CD8-positive, alpha-beta memory T cell (primary cell): Measurements from ENCODE around the gene TBCD. TPM values are rescaled to one million over a fixed set of nuclear protein-coding genes. Genes with fewer than 3 reads are reported as not detected.

Experiments used
- CTCF ChIA-PET: fragments of 350-600 bp; sonication (Branson Sonifier 250); formaldehyde crosslinking; loops from one replicate; lab custom pipeline; 2021; ENCODE audit warnings: antibody characterized with exemption; lab: Charles Lee
- POLR2A ChIA-PET: fragments of 350-600 bp; sonication (Branson Sonifier 250); formaldehyde crosslinking; loops from one replicate; lab custom pipeline; 2021; ENCODE audit warnings: antibody characterized with exemption; lab: Charles Lee
- DNase-seq, 5 donors: peaks; one replicate each; pipeline versions ENCODE4 v3.0.0 to v3.0.0-alpha.2; 2020 to 2022; ENCODE audit warnings: mixed read lengths in 1 of 5
- H3K27ac ChIP-seq: one replicate; pipeline ENCODE4 v1.7.0; 2013; ENCODE audit warnings: low read depth, mild to moderate bottlenecking, low read length, moderate library complexity
- H3K27me3 ChIP-seq: 2 replicates; pipeline ENCODE4 v1.7.0; 2013; ENCODE audit warnings: low read length, mild to moderate bottlenecking; ENCODE audit not compliant: insufficient read depth, poor library complexity, severe bottlenecking
- H3K36me3 ChIP-seq: 2 replicates; pipeline ENCODE4 v1.7.0; 2013; ENCODE audit warnings: mild to moderate bottlenecking, low read length, moderate library complexity; ENCODE audit not compliant: insufficient read depth
- H3K4me1 ChIP-seq: 2 replicates; pipeline ENCODE4 v1.7.0; 2013; ENCODE audit warnings: mild to moderate bottlenecking, low read length, moderate library complexity; ENCODE audit not compliant: insufficient read depth
- H3K4me3 ChIP-seq: 2 replicates; pipeline ENCODE4 v1.7.0; 2013; ENCODE audit warnings: mild to moderate bottlenecking, low read length
- H3K9me3 ChIP-seq: 2 replicates; pipeline ENCODE4 v1.7.0; 2013; ENCODE audit warnings: mild to moderate bottlenecking, low read length
- H3K27ac Mint-ChIP-seq, 8 donors: one replicate each; pipeline ENCODE4 v1.8.0; 2020 to 2021; ENCODE audit warnings: mixed read lengths in 8 of 8, mild to moderate bottlenecking in 6 of 8, inconsistent platforms in 3 of 8, moderate library complexity in 3 of 8
- H3K27me3 Mint-ChIP-seq, 2 donors: one replicate each; pipeline ENCODE4 v1.8.0; 2020 to 2021; ENCODE audit warnings: mixed read lengths in 2 of 2, mild to moderate bottlenecking in 1 of 2, moderate library complexity in 1 of 2
- H3K36me3 Mint-ChIP-seq, 3 donors: one replicate each; pipeline ENCODE4 v1.8.0; 2020 to 2021; ENCODE audit warnings: mixed read lengths in 3 of 3, inconsistent platforms in 1 of 3, mild to moderate bottlenecking in 1 of 3
- H3K4me1 Mint-ChIP-seq, 3 donors: one replicate each; pipeline ENCODE4 v1.8.0; 2020 to 2021; ENCODE audit warnings: mixed read lengths in 3 of 3, inconsistent platforms in 1 of 3, mild to moderate bottlenecking in 1 of 3
- H3K4me3 Mint-ChIP-seq, 7 donors: one replicate each; pipeline ENCODE4 v1.8.0; 2020 to 2021; ENCODE audit warnings: mixed read lengths in 7 of 7, mild to moderate bottlenecking in 6 of 7, moderate library complexity in 4 of 7, inconsistent platforms in 2 of 7
- H3K9me3 Mint-ChIP-seq, 5 donors: one replicate each; pipeline ENCODE4 v1.8.0; 2020 to 2022; ENCODE audit warnings: mixed read lengths in 5 of 5, mild to moderate bottlenecking in 3 of 5, moderate library complexity in 2 of 5, inconsistent platforms in 1 of 5
- polyA plus RNA-seq: library from polyadenylated mRNA; unstranded; fragments of 300-500 nt; fragmentation: Illumina TruSeq; gene quantifications from one replicate; pipeline ENCODE4 v1.2.3, GENCODE V29; 2021
- total RNA-seq, 2 experiments: library from RNA; stranded (reverse); gene quantifications; one replicate each; pipeline ENCODE4 v1.2.3, GENCODE V29; 2021

The TBCD gene
- total and polyA plus RNA-seq, 3 experiments from 2014 or later, result 79.1 to 130 (median 83.7) TPM

DNA sequence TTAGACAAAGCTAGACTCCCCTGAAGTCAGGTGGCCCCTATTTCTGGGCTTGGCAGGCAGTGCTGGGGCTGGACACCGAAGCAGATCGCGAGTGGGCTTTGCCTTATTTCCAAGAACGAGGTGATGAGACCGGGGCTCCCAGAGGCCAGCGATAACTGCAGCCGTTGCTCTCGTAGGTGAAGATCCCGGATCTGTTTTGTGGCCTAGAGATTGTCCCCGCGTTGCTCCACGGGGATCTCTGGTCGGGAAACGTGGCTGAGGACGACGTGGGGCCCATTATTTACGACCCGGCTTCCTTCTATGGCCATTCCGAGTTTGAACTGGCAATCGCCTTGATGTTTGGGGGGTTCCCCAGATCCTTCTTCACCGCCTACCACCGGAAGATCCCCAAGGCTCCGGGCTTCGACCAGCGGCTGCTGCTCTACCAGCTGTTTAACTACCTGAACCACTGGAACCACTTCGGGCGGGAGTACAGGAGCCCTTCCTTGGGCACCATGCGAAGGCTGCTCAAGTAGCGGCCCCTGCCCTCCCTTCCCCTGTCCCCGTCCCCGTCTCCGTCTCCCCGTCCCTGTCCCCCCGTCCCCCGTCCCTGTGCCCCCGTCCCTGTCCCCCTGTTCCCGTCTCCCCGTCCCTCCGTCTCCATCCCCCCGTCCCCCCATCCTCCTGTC lies 1.5 kb upstream of the TBCD start:
- CTCF ChIA-PET, result no interaction called here
- peaks cover 0 to 4% (median 0%) of the 10 kb centered on the region in 3 donors for H3K36me3 Mint-ChIP-seq

DNA sequence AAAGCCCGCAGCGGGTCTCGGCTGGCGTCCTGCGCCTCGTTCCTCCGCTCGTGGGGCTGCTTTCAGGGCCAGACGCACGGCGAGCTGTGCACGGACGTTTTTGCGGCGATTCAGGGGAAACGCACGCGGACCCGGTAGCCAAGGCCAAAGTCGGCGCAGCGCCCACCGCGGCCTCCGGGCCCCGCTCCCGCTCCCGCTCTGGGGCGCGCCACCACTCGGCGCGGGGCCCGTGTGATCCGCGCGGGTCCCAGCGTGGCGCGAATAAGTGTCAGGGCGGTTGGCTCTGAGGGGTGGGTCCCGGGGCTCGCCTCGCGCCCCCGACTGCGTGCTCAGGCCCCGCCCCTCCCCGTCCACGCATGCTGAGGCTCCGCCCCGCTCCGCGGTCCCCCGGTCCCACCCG lies 694 bp upstream of the TBCD start:
- peaks cover 0 to 4% (median 2%) of the 10 kb centered on the region in 3 donors for H3K36me3 Mint-ChIP-seq
- peaks cover 22 to 36% (median 28%) of the 10 kb centered on the region in 3 donors for H3K4me1 Mint-ChIP-seq
- Histone ChIP-seq H3K36me3 (no peaks in the 10 kb centered on the region), H3K27me3 (no peaks in the 10 kb centered on the region), H3K4me3 (no peak overlapping the region), H3K27ac (no peak overlapping the region), H3K9me3 (no peaks in the 10 kb centered on the region), H3K4me1 (peaks cover 13% of the 10 kb centered on the region)
- ChIA-PET CTCF (no interaction called here), POLR2A (no interaction called here)
- H3K4me3 Mint-ChIP-seq, result peak overlapping the region in 1 of 7 donors; percentile 40
- peak in 1 of 5 donors; percentile 79 for DNase-seq
- peaks cover 0 to 3% of the 10 kb centered on the region in 2 donors for H3K27me3 Mint-ChIP-seq
- peaks cover 0 to 3% (median 0%) of the 10 kb centered on the region in 5 donors for H3K9me3 Mint-ChIP-seq
- H3K27ac Mint-ChIP-seq, result no peak overlapping the region

More for the DNA sequence above, 1.5 kb upstream of the TBCD start:
- POLR2A ChIA-PET, result no interaction called here
- peaks cover 0 to 8% (median 0%) of the 10 kb centered on the region in 5 donors for H3K9me3 Mint-ChIP-seq
- Histone ChIP-seq H3K27ac (no peak overlapping the region), H3K4me3 (no peak overlapping the region), H3K4me1 (peaks cover 13% of the 10 kb centered on the region), H3K27me3 (no peaks in the 10 kb centered on the region), H3K36me3 (no peaks in the 10 kb centered on the region), H3K9me3 (no peaks in the 10 kb centered on the region)
- H3K4me3 Mint-ChIP-seq, result peak overlapping the region; percentile 59 to 87 (median 76)
- no peak for DNase-seq
- peaks cover 17 to 31% (median 23%) of the 10 kb centered on the region in 3 donors for H3K4me1 Mint-ChIP-seq
- peaks cover 0 to 3% of the 10 kb centered on the region in 2 donors for H3K27me3 Mint-ChIP-seq
- H3K27ac Mint-ChIP-seq, result peak overlapping the region in 5 of 8 donors; percentile 42 to 82 (median 56)

DNA sequence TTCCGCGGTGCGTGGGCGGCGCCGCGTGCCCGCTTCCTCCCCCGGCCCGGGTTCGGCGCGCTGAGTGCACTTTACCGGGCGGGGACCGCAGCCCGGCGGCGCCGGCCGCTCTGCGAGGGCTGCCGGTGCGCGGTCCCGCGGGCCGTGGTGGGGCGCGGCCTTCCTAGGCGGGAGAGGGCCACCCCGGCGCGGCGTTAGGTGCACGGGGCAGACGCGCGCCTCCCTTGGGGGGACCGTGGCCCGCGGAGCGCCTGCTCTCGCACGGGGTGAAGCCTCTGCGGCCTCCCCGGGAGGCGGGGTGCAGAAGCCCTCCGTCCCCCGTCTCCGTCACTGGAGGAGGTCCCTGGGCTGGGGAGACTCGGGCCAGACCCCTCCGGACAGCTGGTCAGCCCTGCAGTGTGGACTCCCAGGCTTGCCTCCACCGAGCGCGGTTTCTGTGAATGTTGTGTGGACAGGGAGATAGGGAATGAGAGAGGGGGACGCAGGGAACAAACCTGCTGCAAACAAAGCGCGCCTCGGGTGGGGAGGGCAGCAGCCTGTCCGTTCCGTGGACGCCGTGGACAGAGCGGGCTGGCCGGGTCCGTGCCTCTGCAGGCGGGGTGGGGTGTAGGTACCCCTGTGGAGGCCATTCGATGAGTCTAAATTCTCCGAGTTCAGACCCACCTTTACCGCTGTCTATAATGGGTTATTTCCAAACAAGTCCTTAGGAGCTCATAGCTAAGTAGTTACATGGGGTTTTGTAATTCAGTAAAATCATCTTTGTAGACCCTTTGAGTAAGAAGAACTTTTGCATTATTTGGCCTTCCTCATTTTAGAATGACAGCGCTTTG lies 721 bp downstream of the TBCD start:
- Histone ChIP-seq H3K36me3 (no peaks in the 10 kb centered on the region), H3K27ac (peak overlapping the region; percentile 59), H3K9me3 (no peaks in the 10 kb centered on the region), H3K4me1 (peaks cover 13% of the 10 kb centered on the region), H3K27me3 (no peaks in the 10 kb centered on the region), H3K4me3 (peak overlapping the region; percentile 67)
- Mint-ChIP-seq H3K36me3 (peaks cover 0 to 12% (median 6%) of the 10 kb centered on the region in 3 donors), H3K4me3 (peak overlapping the region; percentile 74 to 88 (median 81)), H3K9me3 (no peaks in the 10 kb centered on the region), H3K4me1 (peaks cover 22 to 39% (median 28%) of the 10 kb centered on the region in 3 donors), H3K27me3 (peaks cover 0 to 3% of the 10 kb centered on the region in 2 donors), H3K27ac (peak overlapping the region in 3 of 8 donors; percentile 47 to 69 (median 53))
- no peak for DNase-seq
- ChIA-PET CTCF (interaction anchor here (1.5 kb wide), 1 partner anchor 27 kb away, joined by 3 read pairs; no protein-coding TSS in a partner anchor), POLR2A (no interaction called here)

DNA sequence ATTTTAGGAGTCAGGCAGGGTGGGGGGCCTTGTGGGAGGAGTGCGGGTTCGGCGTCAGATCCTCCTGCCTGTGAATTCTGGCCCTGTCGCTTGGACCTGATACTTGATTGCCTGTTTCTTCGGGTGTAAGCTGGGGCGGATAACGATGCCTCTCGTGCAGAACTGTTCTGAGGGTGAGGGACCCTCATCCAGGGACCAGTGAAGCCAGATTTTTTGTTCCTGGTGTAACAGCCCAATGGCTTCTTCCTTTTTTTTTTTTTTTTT lies 1.3 kb downstream of the TBCD start:
- Histone ChIP-seq H3K27me3 (no peaks in the 10 kb centered on the region), H3K36me3 (no peaks in the 10 kb centered on the region), H3K9me3 (no peaks in the 10 kb centered on the region), H3K4me3 (no peak overlapping the region), H3K4me1 (peaks cover 13% of the 10 kb centered on the region), H3K27ac (no peak overlapping the region)
- peaks cover 22 to 39% (median 28%) of the 10 kb centered on the region in 3 donors for H3K4me1 Mint-ChIP-seq
- H3K27me3 Mint-ChIP-seq, result peaks cover 0 to 3% of the 10 kb centered on the region in 2 donors
- H3K27ac Mint-ChIP-seq, result peak overlapping the region in 5 of 8 donors; percentile 19 to 69 (median 47)
- H3K36me3 Mint-ChIP-seq, result peaks cover 0 to 16% (median 6%) of the 10 kb centered on the region in 3 donors
- H3K9me3 Mint-ChIP-seq, result no peaks in the 10 kb centered on the region
- POLR2A ChIA-PET, result no interaction called here
- H3K4me3 Mint-ChIP-seq, result peak overlapping the region; percentile 62 to 88 (median 81)
- CTCF ChIA-PET, result interaction anchor here (1.5 kb wide), 1 partner anchor 27 kb away, joined by 3 read pairs; no protein-coding TSS in a partner anchor
- no peak for DNase-seq

DNA sequence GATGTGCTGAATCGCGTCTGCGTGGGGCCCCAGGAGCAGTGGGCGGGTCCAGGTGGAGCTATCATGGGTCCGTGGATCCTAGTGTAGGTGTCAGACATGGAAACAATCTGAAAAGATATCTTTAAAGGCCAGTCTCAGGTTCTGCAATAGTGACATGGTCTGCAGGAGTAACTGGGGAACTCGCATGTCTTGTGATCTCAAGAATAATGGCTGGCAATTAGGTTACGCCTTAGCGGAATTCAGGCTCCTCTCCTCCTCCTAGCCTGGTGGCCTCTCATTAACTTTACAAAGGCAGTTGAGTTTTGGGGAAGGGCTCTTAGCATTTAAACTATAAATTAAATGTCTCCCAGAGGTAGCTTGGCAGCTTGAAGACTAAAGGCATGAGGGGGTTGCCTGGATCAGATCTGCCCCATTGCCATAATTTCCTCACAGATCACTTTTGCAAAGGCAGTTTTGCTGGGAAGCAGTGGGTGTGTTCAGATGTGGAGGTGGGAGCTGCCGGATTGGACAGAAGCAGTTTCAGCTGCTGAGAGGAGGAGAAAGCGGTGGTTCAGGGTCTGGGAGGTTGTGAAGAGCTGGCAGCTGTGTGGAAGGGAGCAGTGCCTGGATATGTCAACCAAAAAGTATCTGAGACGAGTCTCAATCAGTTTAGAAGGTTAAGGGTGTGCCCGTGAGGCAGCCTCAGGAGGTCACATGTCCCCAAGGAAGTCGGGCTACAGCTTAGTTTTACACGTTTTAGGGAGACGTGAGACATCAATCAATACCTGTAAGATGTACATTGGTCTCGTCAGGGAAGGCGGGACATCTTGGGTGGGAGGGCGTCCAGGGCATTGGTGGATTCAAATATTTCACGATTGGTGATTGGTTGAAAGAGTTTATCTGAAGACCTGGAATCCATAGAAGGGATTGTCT lies 2.7 kb downstream of the TBCD start:
- H3K4me1 ChIP-seq, result peaks cover 13% of the 10 kb centered on the region
- H3K4me3 ChIP-seq, result no peak overlapping the region
- H3K36me3 Mint-ChIP-seq, result peaks cover 0 to 18% (median 6%) of the 10 kb centered on the region in 3 donors
- CTCF ChIA-PET, result interaction anchor here (1.3 to 1.5 kb wide), 2 partner anchors 21 to 25 kb away, joined by 3 to 5 read pairs; no protein-coding TSS in a partner anchor
- DNase-seq, result no peak
- no peaks in the 10 kb centered on the region for H3K9me3 Mint-ChIP-seq
- H3K4me1 Mint-ChIP-seq, result peaks cover 22 to 39% (median 28%) of the 10 kb centered on the region in 3 donors
- no peaks in the 10 kb centered on the region for H3K9me3 ChIP-seq
- H3K36me3 ChIP-seq, result no peaks in the 10 kb centered on the region
- no peaks in the 10 kb centered on the region for H3K27me3 ChIP-seq
- H3K4me3 Mint-ChIP-seq, result peak overlapping the region; percentile 37 to 82 (median 52)
- POLR2A ChIA-PET, result interaction anchor here (0.7 kb wide), 1 partner anchor 9 kb away, joined by 3 read pairs; no protein-coding TSS in a partner anchor
- H3K27me3 Mint-ChIP-seq, result peaks cover 0 to 3% of the 10 kb centered on the region in 2 donors
- H3K27ac ChIP-seq, result no peak overlapping the region
- H3K27ac Mint-ChIP-seq, result peak overlapping the region in 4 of 8 donors; percentile 2 to 94 (median 44)

DNA sequence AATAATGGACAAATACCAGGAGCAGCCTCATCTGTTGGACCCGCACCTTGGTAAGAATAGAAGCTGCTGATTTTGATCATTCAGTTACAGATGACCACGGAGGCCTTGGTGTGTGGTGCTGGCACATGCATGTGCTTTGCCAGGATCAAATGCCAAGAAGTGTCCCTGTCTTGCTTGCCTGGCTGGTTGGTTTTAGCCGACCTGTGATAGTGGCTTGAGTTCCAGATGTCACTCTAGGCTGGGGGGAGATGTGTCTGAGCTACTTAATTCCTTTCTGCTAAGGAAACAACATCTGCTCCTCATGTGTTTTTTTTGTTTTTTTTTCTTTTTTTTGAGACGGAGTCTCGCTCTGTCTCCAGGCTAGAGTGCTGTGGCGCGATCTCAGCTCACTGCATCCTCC lies 4.3 kb downstream of the TBCD start:
- Histone ChIP-seq H3K36me3 (no peaks in the 10 kb centered on the region), H3K4me1 (peaks cover 13% of the 10 kb centered on the region), H3K9me3 (no peaks in the 10 kb centered on the region), H3K4me3 (no peak overlapping the region), H3K27me3 (no peaks in the 10 kb centered on the region), H3K27ac (no peak overlapping the region)
- Mint-ChIP-seq H3K27ac (no peak overlapping the region), H3K4me1 (peaks cover 24 to 38% (median 34%) of the 10 kb centered on the region in 3 donors), H3K27me3 (peaks cover 0 to 3% of the 10 kb centered on the region in 2 donors), H3K9me3 (no peaks in the 10 kb centered on the region), H3K36me3 (peaks cover 4 to 27% (median 8%) of the 10 kb centered on the region in 3 donors), H3K4me3 (peak overlapping the region in 1 of 7 donors; percentile 64)
- CTCF ChIA-PET, result no interaction called here
- no peak for DNase-seq
- POLR2A ChIA-PET, result no interaction called here

DNA sequence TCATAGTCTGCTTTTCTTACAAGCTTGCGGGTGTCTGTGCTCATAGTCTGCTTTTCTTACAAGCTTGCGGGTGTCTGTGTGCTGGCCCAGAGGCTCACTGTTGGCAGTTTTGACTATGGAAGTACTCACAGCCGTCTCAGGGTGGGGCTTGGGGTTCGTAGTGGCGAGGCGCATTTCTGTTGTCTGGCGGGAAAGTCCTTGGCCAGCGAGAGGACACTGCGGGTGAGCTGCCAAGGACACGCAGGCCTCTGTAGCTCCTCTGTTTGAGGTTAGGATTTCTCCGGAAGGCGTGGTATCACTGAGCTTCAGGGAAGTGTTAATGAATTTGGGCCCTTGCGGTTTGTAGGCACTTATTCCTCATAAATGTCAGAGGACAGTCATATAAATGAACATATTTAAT lies 13.5 kb downstream of the TBCD start:
- no peaks in the 10 kb centered on the region for H3K27me3 Mint-ChIP-seq
- DNase-seq, result no peak
- peak overlapping the region in 1 of 8 donors; percentile 38 for H3K27ac Mint-ChIP-seq
- H3K9me3 ChIP-seq, result no peaks in the 10 kb centered on the region
- peaks cover 9% of the 10 kb centered on the region for H3K36me3 ChIP-seq
- H3K4me3 Mint-ChIP-seq, result no peak overlapping the region
- no peaks in the 10 kb centered on the region for H3K9me3 Mint-ChIP-seq
- peaks cover 9 to 16% (median 15%) of the 10 kb centered on the region in 3 donors for H3K4me1 Mint-ChIP-seq
- H3K27ac ChIP-seq, result no peak overlapping the region
- H3K4me1 ChIP-seq, result peaks cover 5% of the 10 kb centered on the region
- H3K4me3 ChIP-seq, result no peak overlapping the region
- H3K36me3 Mint-ChIP-seq, result peaks cover 13 to 72% (median 28%) of the 10 kb centered on the region in 3 donors
- CTCF ChIA-PET, result interaction anchor here (0.6 kb wide), 1 partner anchor 10 kb away, joined by 3 read pairs; no protein-coding TSS in a partner anchor
- POLR2A ChIA-PET, result interaction anchor here (0.7 kb wide), 1 partner anchor 114 kb away, joined by 3 read pairs; no protein-coding TSS in a partner anchor
- H3K27me3 ChIP-seq, result no peaks in the 10 kb centered on the region
